Measurements from ENCODE around the gene DDX47. TPM values are rescaled to one million over a fixed set of nuclear protein-coding genes. Genes with fewer than 3 reads are reported as not detected.

Gene DDX47
- total RNA-seq, 1 donor from 2014 or later, result 69.3 TPM

- H3K4me1 Mint-ChIP-seq, result peaks cover 38% of the 10 kb centered on the region
- H3K27me3 Mint-ChIP-seq (ENCODE audit: low read depth), result peaks cover 6% of the 10 kb centered on the region
- peaks cover 7% of the 10 kb centered on the region for H3K9me3 Mint-ChIP-seq
- H3K27ac Mint-ChIP-seq (ENCODE audit: unreplicated experiment), result no peak overlapping the region
- peak overlapping the region; percentile 41 for H3K4me3 Mint-ChIP-seq
- TF ChIP-seq CTCF (conservative IDR thresholded peaks at IDR 0.05), result no peak
- DNase-seq (ENCODE audit: low read depth, low spot score), result no peak
- H3K36me3 Mint-ChIP-seq (ENCODE audit: low read depth), result peaks cover 8% of the 10 kb centered on the region
Observed at GRCh38 chr12:12786351-12786705, 26.8 kb upstream of the DDX47 start.

GRCh38 chr12:12786706-12787601 lies 26.2 kb upstream of the DDX47 start:
- H3K27ac Mint-ChIP-seq (ENCODE audit: unreplicated experiment), result no peak overlapping the region
- H3K27me3 Mint-ChIP-seq (ENCODE audit: low read depth), result peaks cover 6% of the 10 kb centered on the region
- peak; percentile 31 for DNase-seq (ENCODE audit: low read depth, low spot score)
- peaks cover 44% of the 10 kb centered on the region for H3K4me1 Mint-ChIP-seq
- H3K36me3 Mint-ChIP-seq (ENCODE audit: low read depth), result peaks cover 8% of the 10 kb centered on the region
- H3K9me3 Mint-ChIP-seq, result peaks cover 7% of the 10 kb centered on the region
- peak overlapping the region; percentile 41 for H3K4me3 Mint-ChIP-seq
- TF ChIP-seq CTCF (conservative IDR thresholded peaks at IDR 0.05), result peak; percentile 36

- Mint-ChIP-seq H3K27ac (ENCODE audit: unreplicated experiment) (no peak overlapping the region), H3K36me3 (ENCODE audit: low read depth) (peaks cover 6% of the 10 kb centered on the region), H3K4me3 (no peak overlapping the region), H3K27me3 (ENCODE audit: low read depth) (peaks cover 6% of the 10 kb centered on the region), H3K9me3 (peaks cover 7% of the 10 kb centered on the region), H3K4me1 (peaks cover 45% of the 10 kb centered on the region)
- DNase-seq (ENCODE audit: low read depth, low spot score), result no peak
- no peak for TF ChIP-seq CTCF (conservative IDR thresholded peaks at IDR 0.05)
Observed at GRCh38 chr12:12788131-12788530, 25.0 kb upstream of the DDX47 start.

- Mint-ChIP-seq H3K27ac (ENCODE audit: unreplicated experiment) (no peak overlapping the region), H3K4me3 (peak overlapping the region; percentile 82), H3K4me1 (peaks cover 45% of the 10 kb centered on the region), H3K27me3 (ENCODE audit: low read depth) (peaks cover 6% of the 10 kb centered on the region), H3K36me3 (ENCODE audit: low read depth) (peaks cover 6% of the 10 kb centered on the region), H3K9me3 (peaks cover 7% of the 10 kb centered on the region)
- DNase-seq (ENCODE audit: low read depth, low spot score), result peak; percentile 36
- TF ChIP-seq CTCF (conservative IDR thresholded peaks at IDR 0.05), result peak; percentile 99
Observed at GRCh38 chr12:12788675-12789368, 24.3 kb upstream of the DDX47 start.

GRCh38 chr12:12790956-12791355 lies 22.2 kb upstream of the DDX47 start:
- Mint-ChIP-seq H3K27me3 (ENCODE audit: low read depth) (peaks cover 2% of the 10 kb centered on the region), H3K4me3 (no peak overlapping the region)

More at GRCh38 chr12:12790956-12791355, 22.2 kb upstream of the DDX47 start:
- Mint-ChIP-seq H3K4me1 (peaks cover 29% of the 10 kb centered on the region), H3K27ac (ENCODE audit: unreplicated experiment) (no peak overlapping the region), H3K36me3 (ENCODE audit: low read depth) (no peaks in the 10 kb centered on the region), H3K9me3 (no peaks in the 10 kb centered on the region)
- no peak for DNase-seq (ENCODE audit: low read depth, low spot score)
- no peak for TF ChIP-seq CTCF (conservative IDR thresholded peaks at IDR 0.05)

Measured in neural crest cell (in vitro differentiated cells).